HuH-7.5 (cell line): ENCODE results near the gene SLC25A22.

Experiments
- DNase-seq: peaks from one replicate; pipeline ENCODE4 v3.0.0; 2011; ENCODE audit warnings: low spot score

Gene SLC25A22

DNA sequence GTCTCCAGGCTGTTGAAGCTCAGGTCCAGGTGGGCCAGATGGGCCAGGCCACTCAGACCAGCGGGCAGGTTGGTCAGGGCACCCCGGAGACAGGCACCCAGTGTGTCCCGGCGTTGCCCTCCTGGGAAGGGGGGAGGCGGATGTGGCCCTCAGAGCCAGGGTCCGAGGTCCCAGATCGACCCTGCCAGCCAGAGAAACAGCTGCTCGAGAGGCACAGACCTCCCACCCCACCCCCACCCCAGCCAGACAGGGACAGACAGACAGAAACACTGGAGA lies 5.3 kb upstream of the SLC25A22 start:
- no peak for DNase-seq

DNA sequence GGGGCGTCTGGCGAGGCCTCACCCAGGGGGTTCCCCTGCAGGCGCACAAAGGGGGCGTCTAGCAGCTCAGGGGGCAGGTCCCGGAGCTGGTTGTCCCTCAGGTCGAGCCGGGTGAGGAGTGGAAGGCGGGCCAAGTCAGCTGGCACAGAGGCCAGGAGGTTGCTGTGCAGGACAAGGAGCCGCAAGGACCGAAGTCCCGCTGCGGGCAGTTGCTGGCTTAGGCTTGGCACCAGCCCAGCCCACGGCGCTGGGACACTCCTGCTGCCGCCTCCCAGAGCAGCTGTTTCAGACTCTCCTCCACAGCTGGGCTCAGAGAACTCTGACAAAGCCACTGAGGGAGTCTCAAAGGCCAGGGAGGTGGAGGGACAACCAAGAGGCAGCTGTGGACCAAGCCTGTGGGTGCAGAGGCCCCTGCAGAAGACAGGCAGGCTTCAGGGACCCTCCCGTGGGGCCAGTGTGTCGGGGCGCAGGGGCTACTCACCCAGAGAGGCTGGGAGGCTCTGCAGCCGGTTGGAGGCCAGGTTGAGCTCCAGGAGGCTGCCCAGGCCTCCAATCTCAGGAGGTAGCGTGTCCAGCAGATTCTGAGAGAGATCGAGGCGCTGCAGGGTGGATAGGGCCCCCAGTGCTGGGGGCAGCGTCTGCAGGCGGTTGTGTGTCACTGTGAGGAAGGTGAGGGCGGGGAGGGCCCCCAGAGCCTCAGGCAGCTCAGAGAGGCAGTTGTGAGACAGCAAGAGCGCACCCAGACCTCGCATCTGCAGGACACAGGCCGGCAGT lies 4.8 kb upstream of the SLC25A22 start:
- DNase-seq = no peak

DNA sequence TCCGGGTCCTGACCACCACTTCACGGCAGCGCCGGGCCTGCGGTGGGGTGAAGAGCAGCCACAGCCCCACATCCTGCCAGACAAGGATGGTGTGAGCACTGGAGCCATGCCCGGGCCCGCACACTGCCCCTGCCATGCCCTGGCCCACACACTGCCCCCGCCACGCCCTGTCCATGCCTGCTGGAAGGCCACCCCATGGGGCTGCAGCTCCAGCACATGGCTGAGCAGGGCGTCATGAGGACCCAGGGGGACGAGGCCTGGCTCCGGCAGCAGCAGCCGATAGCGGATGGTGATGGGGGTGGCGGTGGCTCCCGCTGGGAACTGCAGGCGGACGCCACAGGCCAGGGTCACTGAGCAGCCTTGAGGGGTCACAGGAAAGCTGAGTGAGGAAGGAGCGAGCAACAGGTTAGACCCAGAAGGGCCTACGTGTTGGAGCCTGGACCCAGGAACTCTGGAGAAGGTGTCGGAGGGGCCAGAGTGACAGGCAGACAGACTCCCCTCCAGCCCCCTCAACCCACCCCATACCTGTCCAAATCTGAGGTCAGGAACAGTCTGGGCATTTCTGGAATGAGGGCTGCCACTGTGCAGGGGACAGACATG lies 4.0 kb upstream of the SLC25A22 start:
- DNase-seq = no peak

DNA sequence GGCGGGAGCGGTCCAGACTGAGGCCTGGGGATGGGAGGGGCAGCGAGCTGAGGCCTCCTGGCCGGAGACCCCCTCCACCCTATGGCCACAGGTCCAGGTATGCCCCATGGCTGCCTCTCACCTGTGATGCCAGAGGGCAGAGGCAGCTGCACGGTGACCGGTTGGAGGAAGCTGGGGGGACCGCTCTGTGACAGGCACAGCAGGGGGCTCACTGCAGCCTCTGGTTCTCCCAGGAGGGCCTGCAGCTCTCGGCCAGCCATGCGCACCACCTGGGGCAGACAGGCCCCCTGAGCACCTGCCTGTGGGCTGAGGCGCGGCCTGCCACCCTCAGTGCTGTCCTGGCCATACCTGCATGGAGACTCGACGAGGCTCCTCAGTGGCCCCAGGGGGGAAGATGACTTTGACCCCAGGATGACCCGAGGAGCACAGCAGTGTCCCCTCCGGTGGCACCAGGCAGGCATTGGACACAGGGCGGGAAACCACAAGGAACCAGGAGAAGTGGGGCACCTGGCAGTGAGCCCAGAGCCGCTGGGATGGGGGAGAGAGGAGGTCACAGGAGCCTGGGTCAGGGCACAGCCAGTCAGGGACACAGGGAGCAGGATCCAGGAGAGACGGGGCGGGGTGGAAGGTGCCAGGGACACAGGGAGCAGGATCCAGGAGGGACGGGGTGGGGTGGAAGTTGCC lies 3.2 kb upstream of the SLC25A22 start:
- no peak for DNase-seq

DNA sequence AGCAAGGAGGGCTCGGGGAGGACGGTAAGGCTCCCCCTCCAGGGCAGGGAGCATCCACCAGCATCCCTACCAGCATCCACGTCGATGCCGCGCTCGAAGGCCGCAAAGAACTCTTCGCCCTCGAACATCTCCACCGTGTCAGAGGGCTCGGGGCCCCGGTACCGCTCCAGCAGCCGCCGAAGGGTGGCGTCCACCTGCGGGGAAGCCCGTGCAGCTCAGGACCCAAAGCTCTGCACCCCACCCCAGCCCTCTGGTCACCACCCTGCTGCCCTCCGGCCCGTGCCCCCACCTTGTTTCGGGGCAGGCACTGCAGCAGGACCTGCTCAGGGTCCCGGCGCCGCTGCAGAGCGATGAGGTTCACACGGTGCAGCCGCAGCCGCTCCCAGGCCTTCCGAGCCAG lies 2.4 kb upstream of the SLC25A22 start:
- DNase-seq = no peak

DNA sequence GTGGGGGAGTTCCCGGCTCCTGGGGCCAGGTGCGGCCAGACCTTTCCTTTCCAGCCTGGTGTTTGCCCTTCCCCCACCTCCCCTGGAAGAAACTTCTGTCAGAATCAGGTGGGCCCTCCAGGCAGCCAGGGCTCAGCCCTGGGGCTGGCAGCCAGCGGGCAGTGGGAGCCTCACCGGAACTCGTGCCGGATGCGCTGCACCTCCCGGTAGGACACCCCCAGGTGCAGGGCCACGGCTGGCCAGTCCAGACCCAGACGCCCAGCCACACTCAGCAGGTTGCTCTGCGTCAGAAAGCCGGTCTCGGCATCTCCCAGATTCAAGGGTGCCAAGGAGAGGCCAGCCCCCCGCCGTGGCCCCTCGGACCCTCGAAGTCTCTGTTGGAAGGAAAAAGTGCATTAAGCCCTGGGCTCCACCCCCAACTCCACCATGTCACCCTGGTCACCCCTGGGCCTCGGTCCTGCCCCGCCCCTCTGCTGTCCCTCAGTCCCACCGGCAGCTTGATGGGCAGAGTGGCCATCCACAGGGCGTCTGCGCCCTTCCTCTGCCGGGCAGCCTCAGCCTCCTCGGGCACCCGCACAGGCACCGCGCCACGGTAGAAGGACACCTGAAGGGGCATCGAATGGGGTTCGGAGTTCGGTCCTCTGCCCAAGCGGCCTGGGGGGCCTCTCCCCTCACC lies 1.7 kb upstream of the SLC25A22 start:
- no peak for DNase-seq

DNA sequence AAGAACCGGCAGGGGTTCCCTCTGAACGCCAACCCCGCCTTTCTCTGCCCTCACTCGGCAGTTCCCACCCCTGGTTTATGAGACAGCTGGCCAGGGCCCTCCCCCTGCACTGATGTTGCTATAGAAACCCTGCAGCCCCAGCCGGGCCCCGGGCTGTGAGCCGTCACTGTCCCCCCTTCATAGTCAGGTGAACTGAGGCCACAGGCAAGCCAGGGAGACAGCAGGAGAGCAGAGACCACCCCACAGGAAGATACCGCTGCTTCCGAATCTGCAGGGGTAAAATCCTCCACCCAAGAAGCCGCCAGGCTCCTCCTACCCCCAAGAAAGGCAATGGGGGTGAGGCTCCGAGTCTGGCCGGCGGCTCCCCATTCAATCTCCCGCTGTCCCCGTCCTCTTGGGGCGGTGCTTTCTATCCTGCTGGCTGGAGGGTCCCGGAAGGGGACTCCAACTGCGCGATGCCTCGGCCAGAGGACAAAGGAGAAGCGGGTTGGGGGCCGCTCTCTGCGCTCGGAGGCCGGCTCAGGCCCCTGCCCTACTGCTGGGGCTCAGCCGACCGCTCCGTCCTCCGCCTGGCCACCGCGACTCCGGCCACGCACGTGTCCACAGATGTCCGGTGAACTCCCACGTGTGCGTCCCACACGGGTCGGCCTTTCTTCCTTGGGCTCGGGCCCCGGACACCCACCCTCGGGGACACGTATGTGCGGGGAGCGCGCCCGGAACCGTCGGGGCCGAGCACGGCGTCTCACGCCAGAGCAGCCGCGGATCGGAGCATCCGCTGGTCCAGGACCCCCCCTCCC lies 587 bp downstream of the SLC25A22 start:
- DNase-seq = peak; percentile 89

DNA sequence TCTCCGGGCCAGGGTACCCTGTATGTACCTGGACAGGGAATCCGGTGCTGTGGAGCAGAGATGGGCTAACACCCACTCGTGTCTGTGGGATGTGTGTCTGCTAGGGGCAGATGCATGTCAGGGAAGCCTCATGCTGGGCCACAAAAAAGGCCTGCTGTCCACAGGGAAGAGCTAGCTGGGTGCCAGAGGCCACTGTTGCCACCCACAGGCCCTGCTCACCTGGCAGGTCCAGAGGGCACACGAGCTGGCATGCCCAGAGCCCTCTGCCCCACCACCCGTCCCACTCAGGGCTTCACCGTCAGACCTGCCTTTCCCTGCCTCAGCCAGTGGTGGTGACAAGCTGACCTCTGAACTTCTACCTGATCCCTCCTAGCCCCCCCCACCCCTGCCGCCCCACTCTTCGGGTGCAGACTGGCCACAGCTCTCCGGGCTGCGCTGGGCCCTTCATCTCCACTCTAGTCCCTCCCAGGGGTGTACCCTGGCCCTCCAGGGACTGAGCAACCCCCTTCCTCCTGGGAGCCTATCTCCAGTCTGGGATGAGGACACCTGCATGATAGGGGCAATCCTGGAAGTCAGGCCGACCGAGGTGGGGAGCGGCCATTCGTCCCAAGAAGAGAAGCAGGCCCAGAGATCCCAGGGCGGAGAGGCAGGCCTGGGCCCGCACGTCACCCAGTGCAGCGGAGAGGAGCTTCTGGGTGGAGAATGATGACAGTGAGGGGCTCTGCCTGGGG lies 1.4 kb downstream of the SLC25A22 start:
- no peak for DNase-seq

DNA sequence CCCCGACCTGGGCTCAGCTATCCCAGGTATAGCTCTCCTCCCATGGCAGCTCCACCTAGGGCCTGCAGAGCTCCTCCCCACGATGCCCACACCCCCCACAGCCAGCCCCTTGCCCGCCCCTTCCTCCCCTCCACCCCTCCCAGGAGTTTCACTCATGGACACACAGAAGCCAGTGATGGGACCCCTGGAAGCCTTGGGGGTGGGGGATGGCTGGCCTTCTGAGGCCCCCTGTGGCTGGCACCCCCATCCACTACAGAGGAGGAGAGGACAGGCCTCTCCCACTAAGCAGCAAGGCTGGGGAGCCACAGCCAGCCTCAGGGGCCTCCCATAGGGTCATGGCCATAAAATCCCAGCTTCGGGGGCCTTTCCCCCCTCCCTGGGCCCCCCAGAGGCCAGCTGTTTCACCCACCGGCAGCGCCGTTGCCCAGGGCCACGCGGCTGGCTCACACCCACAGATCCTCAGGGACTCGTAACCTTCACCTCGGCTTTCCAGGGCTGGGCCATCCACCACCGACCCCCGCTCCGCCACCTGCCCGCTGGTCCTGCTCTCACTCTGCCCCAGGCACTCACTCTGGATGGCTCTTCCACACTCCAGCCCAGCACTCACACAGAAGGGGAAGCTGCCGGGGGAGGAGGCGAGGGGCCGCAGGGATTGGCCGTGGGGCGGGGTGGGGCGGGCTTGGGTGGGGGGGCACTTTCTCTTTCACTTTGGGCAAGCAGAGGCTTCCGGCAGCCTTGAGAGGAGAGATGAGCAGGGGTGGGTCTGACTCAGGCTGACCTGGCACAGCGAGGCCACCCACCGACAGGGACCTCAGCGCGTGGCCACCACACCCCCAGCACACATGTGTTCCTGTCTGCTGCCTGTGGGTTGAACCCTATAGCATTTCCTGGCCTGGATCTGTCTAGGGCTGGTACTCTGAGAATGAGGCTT lies 2.2 kb downstream of the SLC25A22 start:
- DNase-seq = no peak

DNA sequence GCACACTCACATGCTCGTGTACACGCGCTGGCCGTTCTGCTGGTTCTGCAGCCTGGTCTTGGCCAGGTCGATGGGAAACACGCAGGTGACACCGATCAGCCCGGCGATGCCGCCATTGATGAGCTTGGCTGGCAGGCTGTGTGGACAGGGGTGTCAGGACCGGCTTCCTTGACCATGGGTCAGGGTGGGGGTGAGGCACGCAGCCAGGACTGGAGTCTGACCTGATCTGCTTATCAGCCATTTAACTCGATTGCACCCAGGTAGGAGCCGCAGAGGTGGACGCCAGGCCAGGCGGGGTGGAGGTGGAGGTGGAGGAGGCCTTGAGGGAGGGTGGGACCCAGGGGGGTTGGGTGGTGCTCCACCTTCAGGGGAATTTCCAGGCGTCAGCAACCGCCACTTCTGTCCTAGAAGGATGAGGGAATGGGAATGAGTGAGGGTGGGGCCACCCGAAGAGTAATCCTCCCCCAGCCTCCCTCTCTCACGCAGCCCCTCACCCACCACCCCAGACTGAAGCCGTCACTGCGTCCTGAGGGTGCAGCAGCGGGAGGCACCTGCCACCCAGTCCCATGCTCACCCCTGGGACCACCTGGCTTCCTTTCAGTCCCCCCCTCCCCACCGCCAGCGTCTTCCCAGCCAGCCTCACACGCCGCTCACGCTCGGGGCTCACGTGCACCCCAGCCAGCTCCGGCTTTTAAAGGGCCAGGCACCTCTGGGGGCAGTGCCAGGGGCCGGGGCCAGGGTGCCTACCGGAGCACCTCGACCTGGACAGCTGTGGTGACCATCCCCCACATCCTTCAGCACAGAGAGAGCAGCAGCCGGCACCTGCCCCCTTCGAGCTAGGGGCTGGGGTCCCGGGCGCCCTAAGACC lies 3.1 kb downstream of the SLC25A22 start:
- DNase-seq = no peak

DNA sequence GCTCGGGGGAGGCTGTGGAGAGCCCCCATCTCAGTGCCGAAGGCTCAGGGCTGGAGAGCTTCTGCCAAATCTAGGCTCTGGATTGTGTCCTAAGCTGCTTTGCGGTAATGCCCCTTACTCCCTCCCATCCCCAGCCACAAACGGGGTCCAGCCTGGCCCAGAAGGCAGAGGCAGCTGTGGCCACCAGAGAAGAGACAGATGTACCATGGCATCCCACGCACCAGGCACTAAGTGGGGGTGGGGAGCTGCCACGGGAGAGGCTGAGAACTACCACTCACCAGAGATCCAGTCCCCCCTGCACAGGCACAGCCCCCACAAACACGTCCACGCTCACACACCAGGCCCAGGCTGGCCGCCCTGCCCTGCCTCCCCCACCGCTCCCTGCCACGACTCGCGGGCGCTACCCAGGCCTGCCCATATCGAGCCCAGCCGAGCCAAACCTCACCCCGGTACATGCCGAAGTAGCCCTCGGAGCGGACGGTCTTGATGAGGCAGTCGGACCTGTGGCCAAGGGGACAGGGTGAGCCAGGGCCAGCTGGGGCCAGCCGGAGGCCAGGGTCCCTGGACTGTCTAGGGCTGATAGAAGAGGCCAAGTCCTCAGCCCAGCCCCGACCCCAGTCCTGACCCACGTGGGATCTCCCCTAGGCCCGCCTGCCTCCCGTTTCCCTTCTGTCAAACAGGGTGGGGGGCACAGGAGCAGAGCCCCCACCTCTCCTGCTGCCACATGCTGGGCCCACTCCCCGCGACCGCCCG lies 3.9 kb downstream of the SLC25A22 start:
- no peak for DNase-seq

DNA sequence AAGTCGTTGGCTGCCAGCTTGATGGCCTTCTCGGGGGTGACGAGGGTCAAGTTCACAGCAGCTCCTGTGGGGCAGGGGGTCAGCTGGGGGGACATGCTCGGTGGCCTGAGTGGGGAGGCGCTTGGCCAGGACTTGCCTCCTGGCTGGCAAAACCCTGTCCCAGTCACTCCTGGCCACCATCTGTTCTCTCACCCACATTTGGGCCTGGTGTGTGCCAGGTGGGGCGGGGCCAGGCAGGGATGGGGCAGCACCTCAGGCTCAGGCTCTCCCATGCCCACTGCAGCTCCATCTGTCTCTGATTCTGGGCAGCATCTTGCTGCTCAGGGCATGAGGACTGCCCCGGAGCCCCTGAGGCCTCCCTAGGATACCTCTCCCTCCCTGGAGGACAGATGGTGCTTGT lies 4.5 kb downstream of the SLC25A22 start:
- DNase-seq = no peak

DNA sequence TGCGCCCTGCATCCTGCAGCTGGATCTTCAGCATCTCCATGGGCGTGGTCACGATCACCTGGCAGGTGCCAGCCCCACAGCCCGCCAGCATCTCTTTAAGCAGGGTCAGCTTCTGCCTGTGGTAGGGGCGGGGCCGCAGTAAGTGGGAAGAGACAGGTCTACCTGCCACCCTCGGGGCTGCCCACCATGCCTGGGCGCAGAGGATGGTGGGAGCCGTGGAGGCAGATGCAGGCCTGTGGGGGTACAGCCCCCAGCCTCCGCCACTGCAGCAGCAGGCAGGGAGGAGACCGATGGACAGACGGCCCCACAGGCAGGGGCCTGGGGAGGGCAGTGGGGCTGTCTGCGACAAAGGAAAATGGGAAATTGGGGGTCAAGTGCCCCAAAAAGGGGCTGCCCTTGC lies 5.2 kb downstream of the SLC25A22 start:
- DNase-seq = no peak

DNA sequence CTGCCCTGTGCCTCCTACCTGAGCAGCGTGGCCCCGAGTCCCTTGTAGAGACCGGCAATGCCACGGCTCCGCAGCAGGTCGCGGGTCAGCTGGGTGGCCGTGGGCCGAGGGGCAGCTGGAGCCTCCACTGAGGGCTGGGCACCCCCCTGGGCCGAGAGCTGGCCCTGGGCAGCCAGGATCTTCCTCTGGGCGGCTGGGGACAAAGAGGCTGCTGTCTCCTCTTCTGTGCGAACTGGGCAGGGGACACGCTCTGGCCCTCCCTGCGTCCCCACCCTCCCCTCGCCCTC lies 5.6 kb downstream of the SLC25A22 start:
- no peak for DNase-seq

DNA sequence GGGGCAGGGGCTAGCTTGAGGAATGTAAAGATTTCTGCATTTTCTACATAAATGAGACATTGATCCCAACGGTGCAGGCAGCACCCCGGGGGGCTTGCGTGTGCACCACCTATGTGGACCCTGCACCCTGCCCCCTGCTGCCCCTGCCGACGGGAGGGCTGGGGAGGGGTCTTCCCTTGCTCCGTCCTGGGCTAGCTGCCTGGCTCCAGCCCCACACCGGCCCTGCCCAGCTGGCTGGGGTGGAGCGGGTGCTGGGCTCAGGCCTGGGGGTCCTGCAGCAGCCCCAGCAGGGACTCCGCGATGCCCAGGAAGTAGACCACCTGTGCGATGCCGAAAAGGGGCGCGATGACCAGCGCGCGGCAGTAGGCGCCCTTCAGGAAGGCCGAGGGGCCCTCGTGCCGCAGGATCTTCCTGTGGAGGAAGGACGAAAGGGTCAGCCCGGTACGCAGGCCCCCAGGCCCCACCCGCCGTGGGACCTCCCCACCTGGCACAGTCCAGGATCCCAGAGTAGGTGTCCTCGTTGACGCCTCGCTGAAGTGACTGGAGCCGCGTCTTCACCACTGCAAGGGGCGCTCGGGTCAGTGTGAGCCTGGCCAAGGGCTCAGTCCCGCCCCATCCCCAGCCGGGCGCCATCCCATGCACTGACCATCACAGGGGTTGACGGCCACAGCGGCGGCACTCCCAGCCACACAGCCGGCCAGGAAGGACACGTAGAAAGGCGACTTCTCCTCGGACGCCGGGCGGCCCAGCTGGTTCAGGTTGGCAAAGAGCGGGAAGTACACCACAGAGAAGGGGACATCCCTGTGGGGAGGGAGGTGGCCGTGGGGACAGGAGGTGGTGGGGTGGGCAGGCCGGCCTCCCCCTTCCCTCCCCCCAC lies 6.2 kb downstream of the SLC25A22 start:
- no peak for DNase-seq

DNA sequence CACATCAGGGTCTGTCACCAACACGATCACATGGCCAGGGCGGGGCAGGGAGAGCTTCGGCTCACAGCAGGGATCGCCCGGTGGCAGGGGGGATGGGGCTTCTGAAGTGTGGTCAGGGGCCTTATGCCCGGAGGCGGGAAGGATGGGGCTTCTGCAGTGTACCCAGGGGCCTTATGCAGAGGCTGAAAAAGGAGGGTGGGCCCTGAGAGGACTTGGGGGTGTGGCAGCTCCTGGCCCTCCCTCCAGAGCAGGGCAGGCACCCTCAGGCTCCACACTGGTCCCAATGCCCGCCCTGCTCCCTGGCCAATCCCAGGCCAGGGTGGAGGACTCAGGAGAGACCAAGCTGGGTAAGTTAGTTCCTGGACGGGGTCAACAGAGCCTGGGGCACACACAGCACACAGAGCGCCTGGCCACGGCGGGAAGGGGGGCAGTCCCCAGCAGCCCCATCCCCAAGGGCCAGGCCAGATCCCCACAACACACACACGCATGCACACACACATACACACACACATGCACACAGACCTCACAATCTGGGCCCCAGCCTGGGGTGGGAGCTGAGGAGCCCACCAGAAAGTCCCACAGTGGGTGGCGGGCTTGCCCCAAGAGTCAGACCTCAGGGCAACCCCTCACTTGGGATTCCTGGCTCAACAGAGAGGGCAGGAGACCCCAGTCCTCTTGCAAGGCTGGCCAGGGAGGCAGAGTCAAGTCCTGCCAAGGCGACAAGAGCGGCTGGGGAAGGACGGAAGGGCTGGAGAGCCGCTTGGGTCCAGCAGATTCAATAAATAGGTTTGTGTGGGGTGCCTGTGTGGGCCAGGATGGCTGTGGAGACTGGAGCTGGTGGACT lies 7.1 kb downstream of the SLC25A22 start:
- DNase-seq = no peak

DNA sequence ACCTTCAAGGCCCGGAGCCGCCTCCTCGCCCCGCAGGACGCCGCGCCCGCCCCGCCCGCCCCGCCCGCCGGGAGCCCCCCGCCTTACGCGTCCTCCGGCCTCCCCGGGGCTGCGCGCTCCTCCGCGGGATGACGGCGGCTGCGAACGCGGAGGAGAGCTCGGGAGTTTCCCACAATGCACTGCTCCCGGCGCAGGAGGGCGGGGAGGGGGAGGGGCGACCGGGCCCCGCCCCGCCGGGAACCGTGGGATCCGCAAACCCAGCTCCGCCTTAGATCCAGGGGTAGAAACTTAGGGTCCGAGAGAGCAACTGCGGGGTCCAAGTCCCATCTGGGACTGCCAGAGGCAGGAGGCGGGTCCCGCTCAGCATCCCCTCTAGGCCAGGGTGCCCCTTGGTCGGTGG lies 8.1 kb downstream of the SLC25A22 start, which contains the start of gene CEND1:
Gene CEND1 (minus strand): TSS at position 148 of the 400 bp plus-strand sequence. CDS start 1,514 bp downstream, outside the sequence.
- DNase-seq = no peak
